NOMO-1 (cell line): ENCODE data around the gene GARIN5A.

Source experiments
- DNase-seq, 2 experiments: peaks; one replicate each; lab custom pipeline; 2025; ENCODE audit not compliant: unreplicated experiment in 2 of 2; lab: John Stamatoyannopoulos, UW

GARIN5A gene

GRCh38 chr19:50509366-50509765 lies 32.7 kb upstream of the GARIN5A start:
- no peak for DNase-seq

DNA sequence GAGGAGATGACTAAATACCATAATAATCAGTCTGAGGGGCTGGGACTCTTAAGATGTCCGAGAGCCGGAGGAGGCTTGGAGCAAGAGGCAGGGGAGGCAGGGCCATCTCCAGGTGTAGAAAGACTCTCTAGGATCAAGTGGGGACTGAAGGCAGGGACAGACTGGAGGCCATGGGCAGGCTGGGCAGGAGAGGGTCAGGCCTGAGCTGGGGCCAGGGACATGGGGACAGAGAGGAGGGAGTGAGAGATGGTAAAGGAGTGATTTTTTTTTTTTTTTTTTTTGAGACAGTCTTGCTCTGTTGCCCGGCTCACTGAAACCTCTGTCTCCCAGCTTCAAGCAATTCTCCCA lies 32.2 kb upstream of the GARIN5A start:
- no peak for DNase-seq

- no peak for DNase-seq
Measured at GRCh38 chr19:50507376-50507775, 30.7 kb upstream of the GARIN5A start.

DNA sequence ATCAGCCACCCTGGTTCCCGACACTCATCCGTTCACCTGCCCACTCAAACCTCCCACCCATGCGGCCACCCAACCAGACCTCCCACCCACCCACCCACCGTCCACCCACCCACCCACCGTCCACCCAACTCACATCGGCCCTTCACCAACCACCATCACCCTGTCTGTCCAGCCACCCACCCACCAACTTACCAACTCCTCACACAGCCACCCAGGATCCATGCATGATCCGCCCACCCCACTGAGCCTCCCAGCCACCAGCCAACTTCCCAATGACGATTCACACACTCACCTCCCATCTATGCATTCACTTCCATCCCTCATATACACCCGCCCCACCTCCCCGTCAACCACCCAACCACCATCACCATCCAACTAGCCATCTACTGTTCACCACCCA lies 30.1 kb upstream of the GARIN5A start:
- DNase-seq = no peak

DNA sequence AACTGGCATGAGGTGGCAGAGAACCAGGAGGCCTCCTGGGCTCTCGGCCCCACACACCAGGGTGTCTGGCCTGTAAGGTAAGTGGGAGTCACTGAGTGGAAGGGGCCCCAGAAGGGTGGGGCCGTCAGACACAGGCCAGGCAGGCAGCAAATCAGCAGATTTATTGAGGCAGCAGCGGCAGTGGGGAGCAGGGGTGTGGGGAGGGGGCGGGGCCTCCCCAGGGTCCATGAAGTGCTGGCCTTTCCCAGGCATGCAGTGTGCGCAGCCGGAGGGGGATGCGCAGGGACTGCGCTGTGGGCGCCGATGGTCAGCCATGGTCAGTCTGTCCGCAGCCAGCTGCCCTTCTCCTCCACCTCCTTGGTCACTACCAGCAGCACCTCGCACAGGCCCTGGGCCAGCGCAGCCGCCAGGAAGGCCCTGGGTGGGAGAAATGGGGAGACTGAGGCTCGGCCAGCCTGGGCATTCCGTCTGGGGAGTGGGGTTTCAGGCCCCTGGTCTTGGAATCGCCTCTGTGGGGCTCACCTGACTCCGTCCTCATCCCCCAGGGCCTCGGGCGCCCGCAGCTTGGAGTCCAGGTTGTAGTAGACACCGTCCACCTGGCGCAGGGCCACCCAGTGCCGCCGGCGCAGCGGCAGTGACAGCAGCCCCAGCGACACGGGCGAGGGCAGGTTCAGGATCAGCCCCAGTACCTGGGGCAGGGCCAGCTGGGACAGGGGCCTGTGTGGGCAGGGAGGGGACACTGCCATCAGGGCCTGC lies 29.4 kb upstream of the GARIN5A start:
- DNase-seq = no peak

- no peak for DNase-seq
Measured at GRCh38 chr19:50501568-50502475, 25.2 kb upstream of the GARIN5A start.

DNA sequence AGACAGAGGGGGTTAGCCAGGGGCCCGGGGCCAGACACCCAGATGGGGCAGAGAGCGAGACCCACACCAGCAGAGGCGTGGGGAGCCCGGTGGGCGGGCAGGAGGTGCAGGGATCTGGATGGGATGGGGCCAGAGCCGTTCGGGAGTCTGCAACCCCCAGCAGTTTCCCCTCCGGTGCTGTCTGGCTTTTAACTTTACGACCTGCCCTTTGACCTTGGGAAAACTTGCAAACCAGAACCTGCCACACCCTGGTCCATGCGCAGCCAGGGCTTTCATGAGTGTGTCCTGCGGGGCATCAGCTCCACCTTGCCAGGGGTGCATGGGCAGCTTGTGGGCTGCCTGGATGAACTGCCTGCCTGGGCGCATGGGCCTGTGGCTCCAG lies 24.5 kb upstream of the GARIN5A start:
- no peak for DNase-seq

DNA sequence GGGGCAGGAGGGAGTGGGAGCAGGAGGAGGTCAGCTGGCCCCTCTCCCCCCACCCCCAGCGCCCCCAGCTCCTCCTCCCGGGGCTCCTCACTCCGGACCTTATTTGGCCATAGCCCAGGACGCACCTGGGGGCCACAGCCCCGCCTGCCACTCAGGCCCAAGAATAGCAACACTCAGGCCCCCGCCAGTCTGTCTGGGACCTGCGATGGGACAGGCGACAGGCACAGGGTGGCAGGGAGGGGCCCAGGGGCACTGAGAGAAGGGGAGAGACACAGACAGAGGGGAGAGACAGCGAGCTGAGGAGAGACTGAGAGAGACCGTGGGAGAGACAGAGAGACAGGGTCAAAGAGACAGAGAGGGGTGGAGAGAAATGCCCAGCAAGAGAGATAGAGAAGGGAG lies 24.1 kb upstream of the GARIN5A start:
- no peak for DNase-seq

DNA sequence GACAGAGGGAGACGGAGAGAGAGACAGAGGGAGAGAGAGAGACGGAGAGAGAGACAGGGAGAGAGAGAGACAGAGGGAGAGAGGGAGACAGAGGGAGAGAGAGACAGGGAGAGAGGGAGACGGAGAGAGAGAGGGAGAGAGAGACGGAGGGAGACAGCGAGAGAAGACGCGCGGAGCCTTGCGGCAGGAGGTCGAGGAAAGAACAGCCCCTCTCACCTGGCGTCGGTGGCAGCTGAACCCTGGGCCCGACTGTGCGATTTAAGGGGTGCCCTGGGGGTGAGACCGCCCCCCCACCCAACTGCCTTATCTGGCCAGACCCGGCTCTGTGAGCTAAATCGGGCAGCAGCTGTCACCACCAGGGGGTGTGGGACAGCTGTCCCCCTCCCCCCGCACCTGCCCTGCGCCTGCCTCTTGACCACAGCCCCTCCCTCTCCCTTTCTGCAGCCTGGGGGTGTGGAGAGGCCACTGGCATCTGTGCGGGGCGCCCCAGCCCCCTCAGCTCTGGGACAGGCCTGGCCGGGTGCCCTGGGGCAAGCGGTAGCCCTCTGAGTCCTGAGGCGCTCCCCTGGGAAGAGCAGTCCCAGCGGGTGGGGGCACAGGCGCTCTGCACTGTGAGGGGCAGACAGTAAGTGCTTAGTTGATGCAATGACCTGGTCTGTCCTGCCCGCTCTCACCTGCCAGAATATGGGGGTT lies 23.6 kb upstream of the GARIN5A start:
- DNase-seq = no peak

- DNase-seq = no peak
Measured at GRCh38 chr19:50498219-50499056, 21.8 kb upstream of the GARIN5A start.

- DNase-seq = no peak
Measured at GRCh38 chr19:50497022-50497405, 20.4 kb upstream of the GARIN5A start.

GRCh38 chr19:50496189-50497021 lies 19.8 kb upstream of the GARIN5A start:
- DNase-seq = no peak

- no peak for DNase-seq
Measured at GRCh38 chr19:50495020-50495531, 18.4 kb upstream of the GARIN5A start.

DNA sequence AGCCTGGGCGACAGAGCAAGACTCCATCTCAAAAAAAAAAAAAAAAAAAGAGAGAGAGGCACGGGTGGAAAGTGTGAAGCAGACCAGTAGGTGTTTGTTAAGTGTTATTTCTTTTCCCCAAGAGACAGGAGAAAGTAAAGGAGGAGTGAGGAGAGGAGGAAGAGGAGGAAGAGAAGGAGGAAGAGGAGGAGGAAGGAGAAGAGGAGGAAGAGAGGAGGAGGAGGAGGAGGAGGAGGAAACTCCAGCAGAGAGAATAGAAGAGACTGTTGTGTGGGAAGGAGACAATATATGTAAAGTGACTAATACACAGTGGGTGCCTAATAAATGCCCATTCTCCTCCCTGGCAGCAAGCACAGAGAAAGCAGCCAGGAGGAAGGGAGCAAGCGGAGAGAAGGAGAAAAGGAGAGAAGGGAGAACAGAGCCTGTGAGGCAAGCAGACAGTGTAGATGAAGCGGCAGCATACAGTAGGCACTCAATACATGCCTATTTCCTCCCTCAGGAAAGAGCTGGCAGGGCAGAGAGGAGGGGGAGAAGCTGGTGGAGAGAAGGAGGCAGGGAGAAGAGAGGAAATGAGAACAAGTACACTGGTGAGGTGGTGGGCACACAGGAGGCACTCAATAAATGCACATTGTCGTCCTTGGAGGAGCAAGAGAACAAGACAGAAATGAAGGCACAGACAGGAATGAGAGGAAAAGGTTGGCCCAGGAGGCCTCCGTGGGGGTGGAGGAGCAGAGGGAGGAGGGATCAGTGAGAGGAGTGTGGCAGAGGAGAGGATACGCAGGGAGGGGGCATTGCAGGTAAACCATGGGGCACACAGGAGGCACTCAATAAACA lies 17.8 kb upstream of the GARIN5A start:
- DNase-seq = no peak

DNA sequence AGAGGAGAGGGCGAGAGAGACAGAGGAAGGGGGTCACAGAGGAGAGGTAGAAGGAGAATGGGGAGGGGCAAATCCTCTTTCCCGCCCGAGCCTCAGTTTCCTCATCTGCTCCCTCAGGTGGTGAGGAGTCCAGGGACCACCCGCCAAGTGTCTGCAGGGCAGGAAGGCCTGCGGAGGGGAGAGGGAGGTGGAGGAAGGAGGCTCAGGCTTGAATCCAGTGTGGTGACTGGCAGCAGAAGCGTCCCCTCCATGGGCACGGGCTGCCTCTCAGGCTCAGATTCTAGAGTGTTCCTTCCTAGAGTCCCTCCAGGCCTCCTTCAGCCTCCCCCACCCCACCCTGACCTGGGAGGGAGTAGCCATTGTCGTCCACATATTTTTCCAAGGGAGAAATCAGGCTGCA lies 16.5 kb upstream of the GARIN5A start:
- no peak for DNase-seq

DNA sequence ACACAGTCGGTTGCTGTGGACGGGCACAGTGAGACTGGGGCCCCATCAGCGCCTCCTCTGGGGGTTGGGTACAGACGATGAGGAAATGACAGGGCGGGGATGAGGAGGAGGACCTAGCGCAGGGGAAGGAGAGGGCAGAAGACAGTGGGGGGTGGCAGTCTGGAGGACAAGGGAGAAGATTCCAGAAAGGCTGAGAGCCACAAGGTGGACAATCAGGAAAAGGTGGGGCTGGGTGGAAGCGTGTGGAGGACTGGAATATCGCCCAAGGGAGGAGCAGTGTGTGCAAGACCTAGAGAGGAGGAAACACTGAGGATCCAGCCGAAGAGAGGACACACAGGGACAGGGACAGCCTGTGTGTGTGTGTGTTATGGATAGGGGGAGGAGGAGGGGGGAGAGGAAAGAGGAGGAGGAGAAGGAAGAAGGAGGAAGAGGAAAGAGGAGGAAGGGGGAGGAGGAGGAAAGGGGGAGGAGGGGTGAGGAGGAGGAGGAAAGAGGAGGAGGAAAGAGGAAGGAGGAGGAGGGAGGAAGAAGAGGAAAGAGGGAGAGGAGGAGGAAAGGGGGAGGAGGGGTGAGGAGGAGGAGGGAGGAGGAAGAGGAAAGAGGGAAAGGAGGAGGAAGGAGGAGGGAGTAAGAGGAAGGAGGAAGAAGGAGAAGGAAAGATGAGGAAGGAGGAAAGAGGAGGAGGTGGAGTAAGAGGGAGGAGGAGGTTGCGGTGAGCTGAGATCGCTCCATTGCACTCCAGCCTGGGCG lies 15.8 kb upstream of the GARIN5A start:
- DNase-seq = peak; percentile 58 to 80

GRCh38 chr19:50490991-50491472 lies 14.4 kb upstream of the GARIN5A start:
- no peak for DNase-seq

GRCh38 chr19:50490411-50490811 lies 13.8 kb upstream of the GARIN5A start:
- DNase-seq = no peak
